ENCODE measurements around the gene SCN3A. TPM values are rescaled to one million over a fixed set of nuclear protein-coding genes. Genes with fewer than 3 reads are reported as not detected.

Gene SCN3A
- total and polyA plus RNA-seq, 10 of the 15 experiments (the other 5 are each of a cell fraction or from before 2014, with no cell fraction given) = 0.04 to 0.34 (median 0.06) TPM; not detected in 3

- Histone ChIP-seq H3K4me3 (no peak overlapping the region), H3K79me2 (ENCODE audit: control insufficient read depth, insufficient read depth, low read length) (no peaks in the 10 kb centered on the region), H3K9me3 (replicated peaks; ENCODE audit: control insufficient read depth, insufficient read depth, low read length) (no peaks in the 10 kb centered on the region), H3K27me3 (replicated peaks in 1 of 2; ENCODE audit: control insufficient read depth in 2 of 2, insufficient read depth in 2 of 2, low read length in 1 of 2) (no peaks in the 10 kb centered on the region), H3K4me2 (ENCODE audit: control insufficient read depth, insufficient read depth) (no peak overlapping the region), H3K9ac (ENCODE audit: control insufficient read depth, insufficient read depth, low read length) (no peak overlapping the region), H3K27ac (ENCODE audit: control insufficient read depth, insufficient read depth) (no peak overlapping the region), H2AFZ (ENCODE audit: control insufficient read depth, low read depth, low read length) (no peak overlapping the region), H4K20me1 (ENCODE audit: control insufficient read depth, insufficient read depth) (no peaks in the 10 kb centered on the region), H3K36me3 (ENCODE audit: control insufficient read depth in 2 of 2, insufficient read depth in 2 of 2, low read length in 1 of 2) (no peaks in the 10 kb centered on the region), H3K4me1 (ENCODE audit: control insufficient read depth, insufficient read depth, low read length) (no peaks in the 10 kb centered on the region)
- no TSS peak for BruUV-seq (replicated peaks)
- 32% methylated on average over 2 of the region's 2 CpGs for WGBS (ENCODE audit: insufficient coverage, insufficient replicate concordance, low lambda C conversion rate, missing lambda C conversion rate)
- ChIA-PET SMC1A (ENCODE audit: uncharacterized antibody, unreplicated experiment) (no interaction called here), RAD21 (ENCODE audit: unreplicated experiment) (no interaction called here), CTCF (no interaction called here), POLR2A (no interaction called here)
- in situ Hi-C loops (cut with MboI) (no loop called here), intact Hi-C loops (cut with micrococcal nuclease; ENCODE audit: unreplicated experiment) (no loop called here)
- ATAC-seq = no peak
- no peak for DNase-seq (ENCODE audit: low read depth, low spot score)
- no peak for FAIRE-seq
- TF ChIP-seq ZNF592 (IDR thresholded peaks at IDR 0.05) = no peak
- no peak for TF ChIP-seq CTCF (IDR thresholded peaks at IDR 0.05 in 2 of 3, conservative IDR thresholded peaks at IDR 0.05 in 1 of 3; ENCODE audit: control insufficient read depth in 2 of 3, extremely low read depth in 1 of 3, insufficient read depth in 1 of 3, low read depth in 3 of 3, low read length in 3 of 3)
- no peak for TF ChIP-seq RELA (IDR thresholded peaks at IDR 0.05; ENCODE audit: borderline replicate concordance, partially characterized antibody)
- no peak for TF ChIP-seq CEBPZ (IDR thresholded peaks at IDR 0.05; ENCODE audit: low read depth, low read length)
- no peak for TF ChIP-seq ATF7 (IDR thresholded peaks at IDR 0.05; ENCODE audit: low read depth)
- TF ChIP-seq RUNX3 (IDR thresholded peaks at IDR 0.05; ENCODE audit: low read length) = no peak
- TF ChIP-seq HDAC2 (IDR thresholded peaks at IDR 0.05) = no peak
- no peak for TF ChIP-seq ATF3 (IDR thresholded peaks at IDR 0.05; ENCODE audit: borderline replicate concordance, extremely low read depth, low read depth, low read length)
- TF ChIP-seq POLR2AphosphoS5 (IDR thresholded peaks at IDR 0.05; ENCODE audit: low read length) = no peak
- TF ChIP-seq FOXM1 (IDR thresholded peaks at IDR 0.05; ENCODE audit: low read depth, low read length) = no peak
- TF ChIP-seq IKZF2 (IDR thresholded peaks at IDR 0.05) = no peak
- no peak for TF ChIP-seq CEBPB (IDR thresholded peaks at IDR 0.05; ENCODE audit: borderline replicate concordance in 1 of 2, low read depth in 2 of 2, low read length in 2 of 2)
- no peak for TF ChIP-seq SMC3 (IDR thresholded peaks at IDR 0.05; ENCODE audit: borderline replicate concordance, low read length)
These were observed 42.3 kb downstream of the SCN3A start for GRCh38 chr2:165161510-165161909.
